H1 (cell line): ENCODE data around the gene ISG15. TPM values are rescaled to one million over a fixed set of nuclear protein-coding genes. Genes with fewer than 3 reads are reported as not detected.

ENCODE experiments used
- KDM1A ChIP-seq: fragments of 200-600, 300-600 bp; sonication (generic); IDR thresholded peaks from 2 replicates; pipeline ENCODE4 v1.7.1; 2016; ENCODE audit warnings: mild to moderate bottlenecking, low read length, borderline replicate concordance
- polyA plus RNA-seq, 7 experiments: library from polyadenylated mRNA; depleted of rRNA in 3 of 7; stranded (reverse) in 5 of 7; unstranded in 2 of 7; fragments of >200 nt in 5 of 7; fragments of 200-250 nt in 2 of 7; gene quantifications; 1 replicate in 5 of 7; 2 replicates in 1 of 7; 4 replicates in 1 of 7; pipeline versions ENCODE4 v1.2.1 to v1.2.3, GENCODE V29; 2011 to 2013; ENCODE audit warnings: missing spikeins in 2 of 7, mixed read lengths in 2 of 7
- total RNA-seq: library from RNA; stranded (reverse); fragmentation: NEBNext Ultra II Directional; extraction: Animal tissue kit (Norgen Biotek cat#: 25700); gene quantifications from 2 replicates; pipeline ENCODE4 v1.2.1, GENCODE V29; 2021

ISG15 gene
- total and polyA plus RNA-seq, 2 of the 8 experiments (the other 6 are each of a cell fraction or from before 2014, with no cell fraction given) = 29.3 to 121 TPM

GRCh38 chr1:998995-999724 is 14.1 kb upstream of the ISG15 start (continued):
- TF ChIP-seq KDM1A = no peak
